GM12892 (cell line): ENCODE data around the gene TMBIM1.
"Not testable (repeated sequence)": the region's sequence is repeated elsewhere in the genome, so short reads cannot be mapped to it uniquely, and the experiment has no call there.

ENCODE experiments used
- DNase-seq: peaks from one replicate; pipeline ENCODE4 v3.0.0; 2011; ENCODE audit not compliant: insufficient read length
- FAIRE-seq: peaks from 2 replicates; lab custom pipeline; 2011; peaks lifted over from hg19 to GRCh38; lab: Jason Lieb, UNC
- POLR2A ChIP-seq: IDR thresholded peaks from 2 replicates; pipeline ENCODE4 v1.6.1; 2011; ENCODE audit warnings: low read depth, low read length, control low read depth
- POLR2AphosphoS5 ChIP-seq: IDR thresholded peaks from 2 replicates; pipeline ENCODE4 v1.6.1; 2011; ENCODE audit warnings: low read depth, low read length, control low read depth
- TAF1 ChIP-seq: IDR thresholded peaks from 2 replicates; pipeline ENCODE4 v1.6.1; 2011; ENCODE audit warnings: low read depth, mild to moderate bottlenecking, control low read depth, low read length, borderline replicate concordance

Gene TMBIM1

DNA sequence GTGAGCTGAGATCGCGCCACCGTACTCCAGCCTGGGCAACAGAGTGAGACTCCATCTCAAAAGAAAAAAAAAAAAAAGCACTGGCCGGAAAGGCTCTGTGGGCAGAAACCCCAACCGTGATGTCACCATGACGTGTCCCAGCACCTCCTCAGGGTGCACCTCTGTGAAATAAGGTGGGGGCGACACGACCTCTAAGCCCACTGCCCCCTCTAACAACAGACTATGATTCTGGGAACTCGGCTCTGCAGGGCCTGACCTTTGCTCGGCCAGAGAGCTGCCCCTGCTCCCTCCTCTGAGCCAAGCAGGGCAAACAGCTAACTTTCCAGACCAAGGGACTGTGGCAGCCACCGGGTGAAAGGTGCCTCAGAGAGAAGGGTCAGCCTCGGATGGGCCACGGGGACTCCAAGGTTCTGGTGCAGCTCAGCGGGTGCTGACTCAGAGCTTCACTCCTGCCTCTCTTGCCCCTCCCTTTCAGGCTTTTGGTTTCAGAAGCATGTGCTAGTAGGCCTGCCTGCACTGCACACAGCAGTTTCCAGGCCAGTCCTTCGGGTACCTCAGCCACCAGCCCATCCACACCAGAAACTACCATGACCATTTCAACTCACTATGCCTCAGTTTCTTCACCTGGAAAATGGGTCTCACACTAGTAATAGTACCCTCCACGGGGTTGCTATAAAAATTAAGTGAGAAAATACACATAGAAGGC, 8.0 kb downstream of the TMBIM1 start:
- DNase-seq (peak; percentile 78), FAIRE-seq (peak; percentile 83)
- TF ChIP-seq TAF1 = no peak
- no peak for TF ChIP-seq POLR2A
- TF ChIP-seq POLR2AphosphoS5 = no peak

GRCh38 chr2:218282173-218282991, 9.9 kb downstream of the TMBIM1 start:
- FAIRE-seq (no peak), DNase-seq (no peak)
- TF ChIP-seq POLR2A (no peak), POLR2AphosphoS5 (no peak), TAF1 (no peak)

GRCh38 chr2:218281449-218281848, 10.9 kb downstream of the TMBIM1 start:
- FAIRE-seq = no peak
- no peak for TF ChIP-seq POLR2A
- TF ChIP-seq TAF1 = no peak
- no peak for TF ChIP-seq POLR2AphosphoS5

GRCh38 chr2:218280260-218280870, 11.9 kb downstream of the TMBIM1 start:
- FAIRE-seq (no peak), DNase-seq (no peak)
- TF ChIP-seq TAF1 = no peak

More at GRCh38 chr2:218281449-218281848, 10.9 kb downstream of the TMBIM1 start:
- DNase-seq = no peak

DNA sequence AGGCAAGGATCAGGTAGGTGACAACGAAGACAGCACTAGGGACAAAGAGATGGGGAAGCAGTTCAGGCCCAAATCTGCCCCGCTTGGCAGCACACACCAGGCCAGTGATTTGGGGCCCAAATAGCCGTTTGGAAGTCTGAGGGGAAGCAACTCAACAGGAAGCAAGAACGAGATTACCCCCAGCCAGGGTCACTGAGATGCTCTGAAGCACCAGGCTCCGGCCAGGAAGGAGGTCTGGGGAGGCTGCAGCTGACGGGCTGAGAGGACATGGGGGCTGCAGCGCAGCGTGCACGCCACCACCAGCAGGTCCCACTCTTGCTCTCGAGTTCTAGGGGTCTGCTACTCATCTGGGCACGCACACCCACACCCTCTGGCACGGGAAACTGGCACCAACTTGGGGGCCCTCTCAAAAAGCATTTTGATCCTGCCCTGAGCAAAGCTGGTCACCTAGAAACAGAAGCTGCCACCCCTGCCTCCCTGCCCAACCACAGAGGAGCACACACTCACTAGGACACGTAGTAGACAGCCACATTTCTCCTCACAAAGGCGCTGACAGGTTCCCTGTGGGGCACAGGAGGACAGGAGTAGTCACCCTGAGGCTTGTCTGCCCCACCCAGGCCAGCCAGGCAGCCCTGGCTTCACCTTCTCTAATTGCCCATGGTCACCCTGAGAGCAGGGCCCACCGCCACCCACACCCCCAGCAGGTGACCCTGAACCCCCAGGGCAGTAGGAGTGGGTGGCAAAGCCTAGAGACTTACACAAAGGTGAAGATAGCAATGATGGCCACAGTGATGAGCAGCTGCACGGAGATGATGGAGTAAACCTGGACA, 13.6 kb downstream of the TMBIM1 start:
- no peak for FAIRE-seq

GRCh38 chr2:218277921-218278320, 14.4 kb downstream of the TMBIM1 start:
- TF ChIP-seq POLR2AphosphoS5 = no peak
- no peak for TF ChIP-seq TAF1
- no peak for TF ChIP-seq POLR2A
- no peak for FAIRE-seq
- no peak for DNase-seq

More for the DNA sequence above, 13.6 kb downstream of the TMBIM1 start:
- no peak for DNase-seq
- no peak for TF ChIP-seq POLR2AphosphoS5
- no peak for TF ChIP-seq POLR2A
- no peak for TF ChIP-seq TAF1

DNA sequence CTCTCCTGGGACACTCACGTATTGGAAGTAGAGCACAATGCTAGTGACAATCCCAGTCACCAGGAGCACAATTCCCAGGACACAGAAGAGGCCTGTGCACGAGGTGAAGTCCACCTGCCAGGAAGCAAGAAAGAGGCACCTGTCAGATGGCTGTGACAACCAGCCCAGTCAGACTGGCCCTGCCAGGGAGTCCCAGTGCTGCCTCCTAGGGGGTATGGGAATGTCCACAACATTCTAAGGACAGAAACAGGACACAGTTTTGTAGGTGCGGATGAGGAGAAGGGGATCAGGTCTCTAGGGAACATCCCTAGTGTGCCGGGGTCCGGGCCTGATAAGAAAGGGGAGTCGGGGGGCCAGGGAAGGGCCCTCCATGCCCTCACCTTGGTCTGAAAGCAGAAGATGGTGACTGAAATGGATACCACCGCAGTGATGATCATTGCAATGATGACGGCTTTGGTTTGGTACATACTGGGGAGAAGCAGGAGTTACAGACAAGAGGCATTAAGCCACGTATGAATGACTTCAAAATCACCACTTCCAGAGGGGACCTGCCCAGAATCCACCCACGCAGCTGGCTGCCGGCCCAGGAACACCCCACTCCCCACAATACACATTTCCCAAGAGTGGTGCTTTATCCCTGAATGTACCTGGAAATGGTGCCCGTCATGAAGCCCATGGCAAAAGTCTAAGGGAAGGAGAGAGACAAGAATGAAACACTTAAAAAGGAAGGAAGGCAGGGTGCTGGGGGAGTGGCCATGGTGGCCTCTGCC, 15.1 kb downstream of the TMBIM1 start:
- TF ChIP-seq POLR2A = no peak
- TF ChIP-seq TAF1 = no peak
- no peak for TF ChIP-seq POLR2AphosphoS5
- DNase-seq = no peak
- no peak for FAIRE-seq

GRCh38 chr2:218275371-218276072, 16.8 kb downstream of the TMBIM1 start:
- DNase-seq (no peak), FAIRE-seq (no peak)

GRCh38 chr2:218274586-218274985, 17.7 kb downstream of the TMBIM1 start:
- no peak for FAIRE-seq
- TF ChIP-seq POLR2AphosphoS5 (no peak), POLR2A (no peak), TAF1 (no peak)
- no peak for DNase-seq

More at GRCh38 chr2:218275371-218276072, 16.8 kb downstream of the TMBIM1 start:
- TF ChIP-seq POLR2A (no peak), TAF1 (no peak), POLR2AphosphoS5 (no peak)

DNA sequence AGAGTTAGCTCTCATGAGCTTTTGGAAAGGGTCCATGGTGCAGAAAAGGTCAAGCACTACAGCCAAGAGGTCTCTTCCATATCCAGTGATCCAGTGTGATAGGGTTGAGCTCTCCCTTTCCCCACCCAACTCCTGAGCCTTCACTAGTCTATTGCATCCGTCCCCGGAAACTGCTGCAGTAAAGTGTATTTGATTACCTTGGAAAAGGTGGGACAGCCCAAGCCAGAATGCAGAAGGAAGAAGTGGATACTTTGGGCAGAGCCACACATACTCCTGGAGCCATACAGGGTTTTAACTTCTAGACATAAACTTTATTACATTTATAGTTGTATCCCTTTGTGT, 18.4 kb downstream of the TMBIM1 start:
- no peak for TF ChIP-seq POLR2A
- DNase-seq = no peak
- no peak for FAIRE-seq

GRCh38 chr2:218273214-218273907, 18.9 kb downstream of the TMBIM1 start:
- not testable (repeated sequence) for FAIRE-seq

More at GRCh38 chr2:218273214-218273907, 18.9 kb downstream of the TMBIM1 start:
- DNase-seq = not testable (repeated sequence)
